GOT3 (cell line): ENCODE measurements around the gene PDZD2.
"Not testable (repeated sequence)": the region's sequence is repeated elsewhere in the genome, so short reads cannot be mapped to it uniquely, and the experiment has no call there.

ENCODE experiments used
- DNase-seq: peaks from one replicate; lab custom pipeline; 2025; ENCODE audit warnings: mixed read lengths; lab: John Stamatoyannopoulos, UW

Gene PDZD2

DNA sequence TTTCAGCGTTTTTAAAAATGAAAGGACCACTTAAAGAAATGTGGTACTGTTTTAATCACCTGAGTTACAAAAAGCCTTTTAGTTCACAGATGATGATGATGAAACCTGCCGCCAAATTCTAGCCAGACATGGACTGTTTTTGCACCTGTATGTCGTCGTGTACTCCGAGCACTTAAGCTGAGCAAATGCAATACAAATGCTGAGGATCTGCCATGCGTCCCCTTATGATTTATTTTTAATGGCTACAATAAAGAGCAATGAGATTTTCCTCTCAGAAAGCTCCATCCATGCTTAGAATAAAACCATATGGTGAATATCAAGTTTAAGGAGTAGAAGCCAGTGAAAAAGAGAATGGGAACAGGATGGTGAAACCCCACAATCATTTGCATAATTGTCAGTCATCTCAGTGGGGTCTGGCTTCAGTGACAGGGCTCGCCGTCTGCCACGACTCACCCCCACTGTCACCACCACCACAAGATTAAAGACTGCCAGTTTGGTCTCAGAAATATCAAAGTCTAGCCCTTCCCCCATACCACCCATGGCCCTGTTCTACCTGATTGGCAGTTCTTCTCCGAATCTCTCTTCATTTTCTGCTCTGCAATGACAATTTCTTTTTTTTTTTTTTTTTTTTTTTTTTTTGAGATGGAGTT is 375.3 kb downstream of the PDZD2 start:
- no peak for DNase-seq

GRCh38 chr5:32015262-32015661 is 376.3 kb downstream of the PDZD2 start:
- not testable (repeated sequence) for DNase-seq

DNA sequence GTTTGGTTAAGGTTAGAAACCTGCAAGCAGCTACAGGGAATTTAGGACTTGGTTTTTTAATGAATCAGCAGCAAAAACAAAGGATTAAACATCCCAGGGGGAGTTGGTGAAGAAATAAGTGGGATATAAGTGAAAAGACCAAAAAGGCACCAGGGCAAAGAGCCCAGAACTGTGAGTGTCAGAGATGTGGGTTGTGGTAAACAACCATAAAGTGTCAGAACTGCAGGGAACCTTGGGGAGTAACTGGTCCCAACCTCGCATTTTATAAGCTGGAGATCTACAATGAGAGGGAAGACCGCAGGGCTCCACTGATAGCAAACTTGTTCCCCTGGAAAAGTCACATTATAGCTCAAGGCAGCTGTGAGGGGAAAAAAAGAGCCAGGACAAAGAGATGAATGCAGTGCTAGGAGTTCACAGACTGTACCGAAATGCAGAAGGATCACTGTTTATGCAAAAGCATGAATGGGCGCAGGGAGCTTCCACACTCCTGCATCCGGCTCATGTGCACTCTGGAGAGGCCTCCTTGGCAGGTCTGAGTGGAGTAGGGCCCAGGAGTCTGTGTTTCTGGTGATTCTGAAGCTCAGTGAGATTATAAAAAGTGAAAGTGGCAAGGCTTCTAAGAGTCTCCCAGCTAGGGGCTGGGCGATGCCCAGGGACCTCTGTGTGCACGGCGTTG is 378.9 kb downstream of the PDZD2 start:
- DNase-seq, result no peak

- DNase-seq, result no peak
Measured at GRCh38 chr5:32018476-32019436, 379.8 kb downstream of the PDZD2 start.

DNA sequence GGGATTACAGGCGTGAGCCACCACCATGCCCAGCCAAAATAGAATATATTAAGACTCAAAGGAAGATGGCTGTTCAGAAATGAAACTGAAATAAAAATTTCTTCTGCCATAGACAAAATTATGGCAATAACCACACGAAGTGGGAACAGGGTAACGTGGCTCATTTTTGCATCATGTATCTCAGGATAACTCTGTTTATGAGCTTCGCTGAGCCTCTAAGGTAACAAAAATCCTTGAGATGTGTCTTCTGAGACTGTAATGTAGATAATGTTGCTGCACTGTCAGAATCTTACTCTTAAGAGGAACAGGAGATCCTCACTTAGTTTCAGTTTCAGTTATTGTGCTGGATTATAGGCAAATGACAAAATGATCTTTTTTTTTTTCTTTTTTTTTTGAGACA is 381.3 kb downstream of the PDZD2 start:
- DNase-seq, result no peak

DNA sequence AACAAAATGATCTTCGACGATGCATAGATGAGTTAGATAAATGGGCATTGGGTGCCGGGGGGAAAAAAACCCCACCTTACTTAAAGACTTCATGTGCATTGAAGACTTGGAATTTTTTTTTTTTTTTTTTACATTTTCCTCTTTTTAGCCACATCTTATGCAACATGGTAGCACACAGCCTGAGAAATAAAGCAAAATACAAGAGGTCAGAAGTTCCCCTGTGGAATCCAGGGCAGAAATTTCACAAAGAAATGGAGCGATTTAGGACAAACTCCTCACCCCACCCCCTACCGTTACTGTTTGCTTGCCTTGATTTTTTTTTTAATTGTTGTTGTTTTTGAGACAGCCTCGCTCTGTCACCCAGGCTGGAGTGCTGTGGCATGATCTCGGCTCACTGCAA is 382.0 kb downstream of the PDZD2 start:
- DNase-seq, result no peak

DNA sequence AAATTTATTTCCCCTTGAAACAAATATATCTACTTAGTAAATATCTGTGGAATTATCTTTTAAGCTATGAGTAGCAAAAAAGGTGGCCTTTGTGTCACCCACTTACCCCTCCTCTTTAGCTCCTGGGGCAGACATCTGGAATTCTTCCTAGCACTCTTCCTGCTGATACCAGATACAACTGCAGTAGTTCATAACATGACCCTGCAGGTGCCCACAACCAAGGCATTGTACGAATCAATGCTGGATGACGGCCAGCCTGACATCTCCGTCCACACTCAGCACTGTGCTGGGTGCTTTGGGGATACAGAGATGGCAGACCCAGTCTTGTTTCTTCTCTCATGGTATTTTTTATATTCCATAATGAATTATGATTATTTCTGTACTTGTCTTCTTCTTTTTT is 382.8 kb downstream of the PDZD2 start:
- no peak for DNase-seq

GRCh38 chr5:32022638-32023037 is 383.7 kb downstream of the PDZD2 start:
- no peak for DNase-seq

DNA sequence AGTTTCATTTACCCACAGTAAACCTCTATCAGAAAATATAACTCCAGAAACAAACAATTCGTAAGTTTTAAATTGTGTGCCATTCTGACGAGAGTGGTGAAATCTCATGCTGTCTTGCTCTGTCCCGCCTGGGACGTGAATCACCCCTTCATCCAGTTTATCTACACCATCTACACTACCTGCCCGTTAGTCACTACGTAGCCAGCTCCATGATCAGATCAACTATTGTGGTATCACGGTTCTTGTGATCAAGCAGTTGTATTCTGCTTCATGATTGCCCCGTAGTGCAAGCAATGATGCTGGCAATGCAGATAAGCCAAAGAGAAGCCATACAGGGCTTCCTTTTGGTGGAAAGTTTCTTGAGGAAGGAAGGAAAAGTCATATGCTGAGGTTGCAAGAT is 384.9 kb downstream of the PDZD2 start:
- no peak for DNase-seq

GRCh38 chr5:32024751-32025150 is 385.8 kb downstream of the PDZD2 start:
- DNase-seq, result no peak

DNA sequence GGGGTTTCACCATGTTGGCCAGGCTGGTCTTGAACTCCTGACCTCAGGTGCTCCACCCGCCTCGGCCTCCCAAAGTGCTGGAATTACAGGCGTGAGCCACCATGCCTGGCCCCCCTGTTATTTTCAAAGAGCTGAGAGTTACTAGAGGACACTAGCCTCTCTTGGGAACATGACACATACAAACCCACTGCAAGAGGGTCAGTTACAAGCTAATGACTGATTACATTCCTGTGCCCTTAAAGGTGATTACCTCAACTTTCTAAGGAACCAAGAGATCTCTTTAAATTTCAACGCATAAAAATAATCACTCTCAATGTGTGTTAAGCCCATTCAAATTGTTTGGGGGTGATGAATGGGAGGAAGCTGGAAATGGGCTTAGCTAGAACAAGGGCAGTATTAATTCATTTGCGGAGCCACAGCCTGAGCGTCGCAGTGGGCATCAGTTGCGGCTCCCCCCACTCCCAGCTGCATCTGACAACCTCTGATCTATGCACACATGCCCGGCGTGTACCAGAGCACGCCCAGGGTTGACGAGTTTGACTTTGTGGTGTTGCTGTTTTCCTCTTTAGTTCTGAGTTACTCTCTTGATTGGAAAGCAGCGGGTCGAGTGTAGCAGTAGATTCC is 388.3 kb downstream of the PDZD2 start:
- DNase-seq, result no peak

- no peak for DNase-seq
Measured at GRCh38 chr5:32027717-32028458, 389.0 kb downstream of the PDZD2 start.

GRCh38 chr5:32029261-32029660 is 390.3 kb downstream of the PDZD2 start:
- no peak for DNase-seq

GRCh38 chr5:32029781-32030180 is 390.9 kb downstream of the PDZD2 start:
- DNase-seq, result no peak

DNA sequence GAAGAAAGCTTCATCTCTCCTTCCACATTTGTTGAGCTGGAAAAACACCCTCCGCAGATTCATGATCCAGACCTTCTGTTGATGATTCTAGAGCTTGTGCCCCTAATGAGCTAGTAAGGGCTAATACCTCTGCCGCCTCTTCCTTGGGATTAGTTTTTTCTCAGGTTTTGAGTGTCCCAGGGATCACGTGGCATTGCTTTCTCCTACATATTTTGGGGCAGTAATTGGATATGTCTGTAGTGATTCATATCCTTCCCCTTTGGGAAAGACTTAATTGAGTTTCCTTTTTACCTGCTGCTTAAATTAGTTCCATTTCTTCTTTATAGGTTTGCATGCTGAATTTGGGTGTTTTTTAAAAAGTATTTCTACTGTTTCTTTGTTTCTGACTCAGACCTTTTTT is 391.3 kb downstream of the PDZD2 start:
- DNase-seq, result no peak

GRCh38 chr5:32030686-32031085 is 391.8 kb downstream of the PDZD2 start:
- DNase-seq, result no peak

DNA sequence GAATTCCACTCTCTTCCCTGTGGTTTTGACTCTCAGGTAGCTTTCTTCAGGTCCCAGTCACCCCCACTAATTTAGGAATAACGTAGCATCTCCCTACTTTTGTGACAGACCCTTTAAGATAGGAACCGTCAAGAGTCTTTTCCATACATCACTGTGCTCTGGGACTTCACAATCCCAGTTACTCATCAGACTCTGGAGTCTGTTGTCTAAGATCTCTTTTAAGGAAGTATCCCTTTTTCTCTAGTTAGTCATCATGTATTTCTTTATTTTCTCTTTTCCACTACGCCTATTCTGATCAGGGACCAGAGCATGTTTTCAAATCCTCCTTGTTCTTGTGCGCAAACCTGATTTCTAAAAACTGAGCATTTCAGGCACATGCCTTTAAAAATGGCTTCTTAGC is 392.2 kb downstream of the PDZD2 start:
- DNase-seq, result no peak

DNA sequence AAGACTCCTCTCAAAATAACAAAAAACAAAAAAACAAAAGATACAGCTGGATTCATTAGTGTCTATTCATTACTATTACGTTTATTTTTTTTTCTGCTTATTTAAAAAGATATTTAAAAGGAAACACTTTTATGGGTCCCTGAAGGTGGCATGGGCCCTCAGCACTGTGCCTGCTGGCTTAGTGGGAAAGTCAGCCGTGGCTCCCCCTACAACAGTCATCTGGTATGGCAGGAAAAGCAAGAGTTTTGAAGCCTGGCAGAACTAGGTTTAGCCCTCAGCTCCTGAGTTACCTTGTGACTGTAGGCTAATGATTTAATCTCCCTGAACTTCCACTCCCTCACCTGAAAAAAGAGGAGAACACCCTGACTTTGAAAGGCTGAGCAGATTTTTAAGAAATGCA is 399.6 kb downstream of the PDZD2 start:
- no peak for DNase-seq

- not testable (repeated sequence) for DNase-seq
Measured at GRCh38 chr5:32039133-32039532, 400.2 kb downstream of the PDZD2 start.

- not testable (repeated sequence) for DNase-seq
Measured at GRCh38 chr5:32039601-32040000, 400.7 kb downstream of the PDZD2 start.

GRCh38 chr5:32040181-32040695 is 401.3 kb downstream of the PDZD2 start:
- DNase-seq, result not testable (repeated sequence)
